ENCODE results near the gene HOXA2.

- TF ChIP-seq POLR2A (IDR thresholded peaks at IDR 0.05), result peak; percentile 57 to 83
- peak in 4 of 5 experiments; percentile 77 to 90 (median 86) for TF ChIP-seq CTCF (IDR thresholded peaks at IDR 0.05 in 4 of 5, conservative IDR thresholded peaks at IDR 0.05 in 1 of 5)
Measured at GRCh38 chr7:27143023-27143949, 40.8 kb upstream of the HOXA2 start, which contains the start of gene HOXA5.

Data from gastrocnemius medialis (tissue), 4 donors.